Pancreas (tissue), 10 donors: ENCODE results near the gene GRWD1. TPM values are rescaled to one million over a fixed set of nuclear protein-coding genes. Genes with fewer than 3 reads are reported as not detected.

Experiments
- ATAC-seq, 4 donors: fragments of 200-7000 bp; cut with Tn5 transposase; one replicate each; pipeline versions ENCODE4 v1.8.0 to v1.9.1; 2020; ENCODE audit warnings: mild to moderate bottlenecking in 4 of 4, moderate library complexity in 4 of 4
- DNase-seq, 6 donors: peaks; one replicate each; pipeline ENCODE4 v3.0.0-alpha.2; 2020
- FAIRE-seq: peaks from 2 replicates; lab custom pipeline; 2012; peaks lifted over from hg19 to GRCh38; lab: Jason Lieb, UNC
- H3K27ac ChIP-seq, 4 donors: fragments of 200-600 bp; sonication (generic); 1 replicate in 3 of 4; 2 replicates in 1 of 4; pipeline versions ENCODE4 v1.5.0 to v1.8.0; 2020
- H3K27me3 ChIP-seq, 4 donors: fragments of 200-600 bp; one replicate each; pipeline ENCODE4 v1.8.0; 2021
- H3K36me3 ChIP-seq, 3 donors: fragments of 200-600 bp; sonication (generic) in 1 of 3; one replicate each; pipeline versions ENCODE4 v1.5.0 to v1.8.0; 2020 to 2021
- H3K4me1 ChIP-seq, 3 donors: fragments of 200-600 bp; one replicate each; pipeline ENCODE4 v1.8.0; 2021
- H3K4me3 ChIP-seq, 4 donors: fragments of 200-600 bp; sonication (generic) in 2 of 4; one replicate each; pipeline versions ENCODE4 v1.5.0 to v1.8.0; 2020 to 2021
- H3K9me3 ChIP-seq, 4 donors: fragments of 200-600 bp; one replicate each; pipeline ENCODE4 v1.8.0; 2021
- WGBS, 2 donors: extraction: QIAGEN DNeasy Blood & Tissue Kit; methylation state at CpG; one replicate each; pipeline ENCODE4 v1.1.7; 2013; 5-methylcytosine and 5-hydroxymethylcytosine counted together
- intact Hi-C, 3 donors: fragments of 100-400 bp; cut with DNase I; formaldehyde crosslinking; loops; one replicate each; pipeline versions ENCODE4 v1.11.1 to v1.14.2; 2022
- polyA plus RNA-seq, 2 donors: library from polyadenylated mRNA; stranded (reverse); fragments of 200-250 nt; gene quantifications; one replicate each; pipeline ENCODE4 v1.2.3, GENCODE V29; 2013
- total RNA-seq, 6 donors: library from RNA; stranded (reverse); fragmentation: NEBNext Ultra II Directional in 4 of 6; extraction: Animal tissue kit (Norgen Biotek cat#: 25700) in 4 of 6; gene quantifications; one replicate each; pipeline versions ENCODE4 v1.2.1 to v1.2.4, GENCODE V29; 2021 to 2023
- TF ChIP-seq, protein P1 (sequence below), 4 donors: fragments of 200-600 bp; sonication (generic) in 3 of 4; IDR thresholded peaks; one replicate each; pipeline versions ENCODE4 v1.5.0 to v1.8.0; 2021; ENCODE audit warnings: antibody characterized with exemption in 4 of 4
- donor health status: healthy with polysubstance abuse.
- donor health status: DM: no; HTN: no; CAD: no; lungs with moderate emphysema.
- donor health status: DM: no; HTN: no; CAD: no.
- donor health status: control.
- donor health status: control.
- donor health status: Bipolar disorder and iron deficiency.
- donor health status: DM: yes; HTN: yes; CAD: no.
- donor health status: DM: no; HTN: no; CAD: no.
- donor health status: DM: no; HTN: no; CAD: no.
- donor health status: DM: yes; HTN: yes; CAD: no.

GRWD1 gene
- total and polyA plus RNA-seq, 8 donors: 8.6 to 23.1 (median 16.2) TPM

DNA sequence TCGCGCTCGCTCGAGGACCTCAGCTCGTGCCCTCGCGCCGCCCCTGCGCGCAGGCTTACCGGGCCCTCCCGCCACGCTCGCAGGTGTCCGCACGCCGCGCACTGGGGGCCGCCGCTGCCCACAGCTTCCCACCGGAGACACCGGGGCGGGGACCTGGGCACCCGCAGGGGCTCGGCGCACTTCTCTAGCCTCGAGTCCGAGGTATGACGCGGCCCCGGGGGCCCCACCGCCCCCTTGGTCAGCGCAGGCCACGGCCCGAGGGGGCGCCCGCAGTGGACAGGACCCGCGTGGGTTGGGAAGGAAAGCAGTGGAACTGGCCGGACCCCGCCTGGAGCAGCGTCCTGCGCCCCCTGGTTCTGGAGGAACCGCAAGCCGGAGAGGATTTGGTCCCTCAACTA lies 2.1 kb upstream of the GRWD1 start:
- Histone ChIP-seq H3K4me3 (peak overlapping the region in 2 of 4 donors; percentile 34 to 42), H3K36me3 (peaks cover 0 to 4% (median 0%) of the 10 kb centered on the region in 3 donors), H3K27me3 (no peaks in the 10 kb centered on the region), H3K4me1 (peaks cover 0 to 13% (median 7%) of the 10 kb centered on the region in 3 donors), H3K9me3 (no peaks in the 10 kb centered on the region), H3K27ac (no peak overlapping the region)
- no peak for ATAC-seq
- intact Hi-C loops: no loop called here
- no peak for FAIRE-seq
- WGBS, 2 donors: 11 to 13% methylated on average over 33 to 45 of the region's 45 CpGs
- TF ChIP-seq, protein P1, sequence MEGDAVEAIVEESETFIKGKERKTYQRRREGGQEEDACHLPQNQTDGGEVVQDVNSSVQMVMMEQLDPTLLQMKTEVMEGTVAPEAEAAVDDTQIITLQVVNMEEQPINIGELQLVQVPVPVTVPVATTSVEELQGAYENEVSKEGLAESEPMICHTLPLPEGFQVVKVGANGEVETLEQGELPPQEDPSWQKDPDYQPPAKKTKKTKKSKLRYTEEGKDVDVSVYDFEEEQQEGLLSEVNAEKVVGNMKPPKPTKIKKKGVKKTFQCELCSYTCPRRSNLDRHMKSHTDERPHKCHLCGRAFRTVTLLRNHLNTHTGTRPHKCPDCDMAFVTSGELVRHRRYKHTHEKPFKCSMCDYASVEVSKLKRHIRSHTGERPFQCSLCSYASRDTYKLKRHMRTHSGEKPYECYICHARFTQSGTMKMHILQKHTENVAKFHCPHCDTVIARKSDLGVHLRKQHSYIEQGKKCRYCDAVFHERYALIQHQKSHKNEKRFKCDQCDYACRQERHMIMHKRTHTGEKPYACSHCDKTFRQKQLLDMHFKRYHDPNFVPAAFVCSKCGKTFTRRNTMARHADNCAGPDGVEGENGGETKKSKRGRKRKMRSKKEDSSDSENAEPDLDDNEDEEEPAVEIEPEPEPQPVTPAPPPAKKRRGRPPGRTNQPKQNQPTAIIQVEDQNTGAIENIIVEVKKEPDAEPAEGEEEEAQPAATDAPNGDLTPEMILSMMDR (IDR thresholded peaks at IDR 0.05): no peak
- DNase-seq: peak in 2 of 6 donors; percentile 47 to 75

DNA sequence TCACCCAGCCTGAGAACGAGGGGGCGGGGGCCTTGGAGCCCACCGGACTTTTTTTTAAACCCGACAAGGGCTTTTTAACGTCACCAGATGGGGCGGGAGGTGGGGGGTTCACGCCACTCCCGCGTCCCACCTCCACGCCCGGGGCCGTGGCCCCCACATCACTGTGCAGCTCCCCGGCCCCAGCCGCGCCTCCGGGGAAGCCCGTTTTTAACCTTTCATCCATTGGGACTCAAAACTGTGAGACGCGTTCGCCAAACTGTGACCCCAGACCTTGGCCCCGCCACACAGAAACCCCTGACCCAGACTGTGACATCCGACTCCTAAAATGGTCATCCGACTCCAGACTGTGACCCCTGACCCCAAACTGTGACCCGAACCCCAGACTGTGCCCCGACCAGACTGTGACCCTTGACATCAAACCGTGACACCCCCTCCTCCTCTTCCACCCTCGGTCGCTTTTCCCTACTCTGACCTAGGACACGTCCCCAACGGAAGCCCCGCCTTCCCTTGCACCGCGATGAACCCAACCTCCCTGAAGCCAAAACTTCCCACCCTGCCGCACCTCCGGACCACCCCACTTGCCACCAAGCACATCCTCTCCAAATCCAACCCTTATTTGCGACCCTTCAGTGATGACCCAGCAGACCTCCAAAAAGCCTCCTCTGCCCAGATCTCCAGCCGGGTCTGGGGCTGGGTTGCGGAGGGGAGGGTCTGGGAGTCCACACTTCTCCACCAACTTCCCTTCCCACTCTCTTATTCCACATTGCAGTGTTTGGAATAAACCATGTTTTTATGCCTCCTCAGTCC lies 1.5 kb upstream of the GRWD1 start:
- intact Hi-C loops: no loop called here
- peak in 1 of 6 donors; percentile 34 for DNase-seq
- ATAC-seq: no peak
- no peak for FAIRE-seq
- Histone ChIP-seq H3K9me3 (no peaks in the 10 kb centered on the region), H3K27me3 (no peaks in the 10 kb centered on the region), H3K4me3 (peak overlapping the region in 1 of 4 donors; percentile 100), H3K27ac (no peak overlapping the region), H3K36me3 (peaks cover 0 to 5% (median 0%) of the 10 kb centered on the region in 3 donors), H3K4me1 (peaks cover 0 to 13% (median 7%) of the 10 kb centered on the region in 3 donors)
- TF ChIP-seq, protein P1 (IDR thresholded peaks at IDR 0.05): no peak
- WGBS, 2 donors: 20 to 26% methylated on average over 35 to 38 of the region's 38 CpGs

DNA sequence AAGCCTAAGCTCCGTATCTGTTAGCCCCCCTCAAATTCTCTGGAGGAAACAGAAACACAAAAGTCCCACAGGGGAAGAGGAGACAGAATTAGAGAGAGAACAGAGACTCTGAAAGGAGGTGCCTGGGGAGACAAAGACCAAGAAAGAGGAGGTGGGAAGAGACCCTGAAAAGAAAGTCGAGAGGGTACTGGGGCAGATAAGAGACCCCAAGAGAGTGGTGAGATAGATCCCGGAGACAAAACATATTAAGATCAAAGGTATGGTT lies 915 bp upstream of the GRWD1 start:
- 20 to 33% methylated on average over 3 of the region's 3 CpGs for WGBS, 2 donors
- DNase-seq (no peak), ATAC-seq (no peak), FAIRE-seq (no peak)
- TF ChIP-seq, protein P1 (IDR thresholded peaks at IDR 0.05): no peak
- no peaks in the 10 kb centered on the region for H3K27me3 ChIP-seq
- peaks cover 0 to 10% (median 0%) of the 10 kb centered on the region in 3 donors for H3K36me3 ChIP-seq
- peaks cover 0 to 13% (median 7%) of the 10 kb centered on the region in 3 donors for H3K4me1 ChIP-seq
- H3K27ac ChIP-seq: peak overlapping the region in 1 of 4 donors; percentile 87
- H3K9me3 ChIP-seq: no peaks in the 10 kb centered on the region
- peak overlapping the region in 2 of 4 donors; percentile 92 to 100 for H3K4me3 ChIP-seq
- intact Hi-C loops: no loop called here

DNA sequence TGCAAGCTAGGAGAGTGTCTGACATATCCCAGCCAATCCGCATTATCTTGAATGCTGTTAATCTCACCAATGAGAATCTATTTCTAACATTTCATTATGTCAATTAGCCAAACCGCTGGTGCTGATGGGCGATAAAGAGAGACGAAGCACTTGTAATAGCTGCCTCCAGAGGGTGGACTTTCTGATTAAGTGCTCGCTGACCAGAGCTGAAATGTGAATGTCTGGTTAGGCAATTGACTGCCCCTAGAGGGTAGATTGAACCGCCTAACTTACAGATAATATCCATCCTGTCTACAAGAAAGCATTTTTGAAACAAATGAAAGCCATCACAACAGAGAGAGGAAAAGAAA lies 552 bp upstream of the GRWD1 start:
- FAIRE-seq: no peak
- 4 to 5% methylated on average over 6 of the region's 6 CpGs for WGBS, 2 donors
- Histone ChIP-seq H3K27me3 (no peaks in the 10 kb centered on the region), H3K9me3 (no peaks in the 10 kb centered on the region), H3K36me3 (peaks cover 0 to 14% (median 2%) of the 10 kb centered on the region in 3 donors), H3K4me1 (peaks cover 0 to 13% (median 7%) of the 10 kb centered on the region in 3 donors), H3K4me3 (peak overlapping the region; percentile 49 to 100 (median 96)), H3K27ac (peak overlapping the region in 3 of 4 donors; percentile 53 to 87 (median 81))
- DNase-seq: no peak
- peak; percentile 32 to 75 (median 66) for ATAC-seq
- intact Hi-C loops: no loop called here
- TF ChIP-seq, protein P1 (IDR thresholded peaks at IDR 0.05): peak in 1 of 4 donors; percentile 19

DNA sequence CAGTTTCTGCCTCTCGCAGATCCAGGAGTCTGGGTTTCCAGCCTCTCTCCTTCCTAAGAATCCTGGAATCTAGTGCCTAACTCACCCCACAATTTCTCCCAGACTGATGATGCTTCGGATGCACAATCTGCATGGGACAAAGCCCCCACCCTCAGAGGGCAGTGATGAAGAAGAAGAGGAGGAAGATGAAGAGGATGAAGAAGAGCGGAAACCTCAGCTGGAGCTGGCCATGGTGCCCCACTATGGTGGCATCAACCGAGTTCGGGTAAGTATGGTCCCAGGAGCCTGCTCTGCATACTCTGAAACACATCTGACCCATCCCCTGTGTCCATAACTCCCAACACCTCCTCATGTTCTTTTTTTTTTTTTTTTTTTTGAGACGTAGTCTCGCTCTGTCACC lies 796 bp downstream of the GRWD1 start:
- 76 to 82% methylated on average over 5 to 7 of the region's 7 CpGs for WGBS, 2 donors
- intact Hi-C loops: no loop called here
- Histone ChIP-seq H3K27ac (no peak overlapping the region), H3K36me3 (peaks cover 0 to 27% (median 11%) of the 10 kb centered on the region in 3 donors), H3K27me3 (no peaks in the 10 kb centered on the region), H3K4me1 (peaks cover 0 to 13% (median 7%) of the 10 kb centered on the region in 3 donors), H3K9me3 (no peaks in the 10 kb centered on the region), H3K4me3 (peak overlapping the region; percentile 49 to 100 (median 96))
- FAIRE-seq (no peak), ATAC-seq (no peak), DNase-seq (no peak)
- TF ChIP-seq, protein P1 (IDR thresholded peaks at IDR 0.05): no peak
